Islet of Langerhans (tissue), 1 donor: ENCODE data around the gene AQP9.
A peak's percentile ranks its signal among the peaks of the same experiment; 100 is the strongest.
"Not testable (repeated sequence)": the region's sequence is repeated elsewhere in the genome, so short reads cannot be mapped to it uniquely, and the experiment has no call there.

ENCODE experiments used
- FAIRE-seq: peaks from one replicate; lab custom pipeline; 2011; peaks lifted over from hg19 to GRCh38; lab: Jason Lieb, UNC

AQP9 gene

GRCh38 chr15:58179741-58180381 lies 41.7 kb downstream of the AQP9 start:
- FAIRE-seq = no peak

- FAIRE-seq = no peak
Measured at GRCh38 chr15:58182460-58183163, 44.4 kb downstream of the AQP9 start.

- FAIRE-seq = no peak
Measured at GRCh38 chr15:58185439-58185838, 47.3 kb downstream of the AQP9 start.

- FAIRE-seq = no peak
Measured at GRCh38 chr15:58189148-58189811, 51.1 kb downstream of the AQP9 start.

GRCh38 chr15:58190419-58190818 lies 52.2 kb downstream of the AQP9 start:
- FAIRE-seq = no peak

- FAIRE-seq = not testable (repeated sequence)
Measured at GRCh38 chr15:58193636-58194035, 55.5 kb downstream of the AQP9 start.

- FAIRE-seq = no peak
Measured at GRCh38 chr15:58200739-58201138, 62.6 kb downstream of the AQP9 start.

- no peak for FAIRE-seq
Measured at GRCh38 chr15:58201516-58201915, 63.3 kb downstream of the AQP9 start.

- no peak for FAIRE-seq
Measured at GRCh38 chr15:58203537-58203936, 65.4 kb downstream of the AQP9 start.

- FAIRE-seq = no peak
Measured at GRCh38 chr15:58206151-58206550, 68.0 kb downstream of the AQP9 start.

- FAIRE-seq = not testable (repeated sequence)
Measured at GRCh38 chr15:58208217-58208616, 70.0 kb downstream of the AQP9 start.

GRCh38 chr15:58209007-58209481 lies 70.9 kb downstream of the AQP9 start:
- not testable (repeated sequence) for FAIRE-seq

- FAIRE-seq = not testable (repeated sequence)
Measured at GRCh38 chr15:58210031-58210430, 71.8 kb downstream of the AQP9 start.

GRCh38 chr15:58212909-58213526 lies 74.8 kb downstream of the AQP9 start:
- FAIRE-seq = peak; percentile 70

GRCh38 chr15:58213587-58214338 lies 75.6 kb downstream of the AQP9 start:
- FAIRE-seq = no peak

GRCh38 chr15:58214591-58215340 lies 76.6 kb downstream of the AQP9 start:
- FAIRE-seq = no peak

GRCh38 chr15:58217460-58217859 lies 79.3 kb downstream of the AQP9 start:
- FAIRE-seq = no peak

- no peak for FAIRE-seq
Measured at GRCh38 chr15:58221591-58222241, 83.5 kb downstream of the AQP9 start.

GRCh38 chr15:58222679-58223078 lies 84.5 kb downstream of the AQP9 start:
- FAIRE-seq = no peak

GRCh38 chr15:58223432-58223831 lies 85.3 kb downstream of the AQP9 start:
- no peak for FAIRE-seq

GRCh38 chr15:58224068-58224467 lies 85.9 kb downstream of the AQP9 start:
- no peak for FAIRE-seq
